HG02763 (cell line): Measurements from ENCODE around the gene RAMP3.

Experiments
- ATAC-seq: cut with Tn5 transposase; IDR thresholded peaks from one replicate; pipeline ENCODE4 v1.9.1; 2021; ENCODE audit warnings: mild to moderate bottlenecking, moderate library complexity; ENCODE audit not compliant: unreplicated experiment

RAMP3 gene

GRCh38 chr7:45178241-45179225, 20.9 kb downstream of the RAMP3 start:
- ATAC-seq, result no peak

- no peak for ATAC-seq
These were observed 22.1 kb downstream of the RAMP3 start for GRCh38 chr7:45179666-45180065.

GRCh38 chr7:45180084-45180986, 22.7 kb downstream of the RAMP3 start:
- ATAC-seq, result no peak

GRCh38 chr7:45181286-45181960, 23.8 kb downstream of the RAMP3 start:
- ATAC-seq, result no peak

GRCh38 chr7:45181991-45182855, 24.6 kb downstream of the RAMP3 start:
- no peak for ATAC-seq

- no peak for ATAC-seq
These were observed 25.5 kb downstream of the RAMP3 start for GRCh38 chr7:45182856-45183710.

GRCh38 chr7:45183711-45184210, 26.2 kb downstream of the RAMP3 start:
- no peak for ATAC-seq

GRCh38 chr7:45184326-45185027, 26.9 kb downstream of the RAMP3 start:
- ATAC-seq, result no peak

- no peak for ATAC-seq
These were observed 27.7 kb downstream of the RAMP3 start for GRCh38 chr7:45185028-45185863.

- ATAC-seq, result no peak
These were observed 28.3 kb downstream of the RAMP3 start for GRCh38 chr7:45185864-45186250.

- ATAC-seq, result no peak
These were observed 28.7 kb downstream of the RAMP3 start for GRCh38 chr7:45186261-45186813.

GRCh38 chr7:45187089-45187945, 29.7 kb downstream of the RAMP3 start:
- no peak for ATAC-seq

- ATAC-seq, result no peak
These were observed 30.4 kb downstream of the RAMP3 start for GRCh38 chr7:45187946-45188411.

- ATAC-seq, result no peak
These were observed 31.1 kb downstream of the RAMP3 start for GRCh38 chr7:45188736-45189135.

GRCh38 chr7:45189151-45189970, 31.8 kb downstream of the RAMP3 start:
- no peak for ATAC-seq
